CD4-positive, alpha-beta T cell treated with Interferon alpha-2 for 1 hour (primary cell): ENCODE measurements around the gene PTPN5.

Experiments used
- DNase-seq, 2 donors: peaks; one replicate each; pipeline ENCODE4 v3.0.0-alpha.2; 2020 to 2022

PTPN5 gene

DNA sequence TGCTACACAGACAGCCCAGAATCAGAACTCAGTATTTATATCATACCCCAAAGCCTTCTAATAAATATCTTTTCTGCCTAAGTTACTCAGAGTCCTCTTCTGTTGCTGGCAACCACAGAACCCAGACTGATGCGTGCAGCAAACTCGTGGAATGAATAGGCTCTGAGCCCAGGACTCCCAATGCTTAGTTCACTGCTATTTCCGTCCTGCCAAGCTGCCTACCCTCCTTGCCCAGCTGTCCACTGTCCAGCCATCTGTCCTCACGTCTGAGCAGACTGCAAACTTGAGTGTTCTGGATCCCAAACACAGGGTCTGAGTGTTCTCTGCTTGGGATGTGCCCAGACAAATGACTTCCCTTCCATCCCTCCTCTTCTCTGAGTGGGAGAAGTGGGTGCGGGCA, 19.4 kb downstream of the PTPN5 start:
- DNase-seq, result no peak

DNA sequence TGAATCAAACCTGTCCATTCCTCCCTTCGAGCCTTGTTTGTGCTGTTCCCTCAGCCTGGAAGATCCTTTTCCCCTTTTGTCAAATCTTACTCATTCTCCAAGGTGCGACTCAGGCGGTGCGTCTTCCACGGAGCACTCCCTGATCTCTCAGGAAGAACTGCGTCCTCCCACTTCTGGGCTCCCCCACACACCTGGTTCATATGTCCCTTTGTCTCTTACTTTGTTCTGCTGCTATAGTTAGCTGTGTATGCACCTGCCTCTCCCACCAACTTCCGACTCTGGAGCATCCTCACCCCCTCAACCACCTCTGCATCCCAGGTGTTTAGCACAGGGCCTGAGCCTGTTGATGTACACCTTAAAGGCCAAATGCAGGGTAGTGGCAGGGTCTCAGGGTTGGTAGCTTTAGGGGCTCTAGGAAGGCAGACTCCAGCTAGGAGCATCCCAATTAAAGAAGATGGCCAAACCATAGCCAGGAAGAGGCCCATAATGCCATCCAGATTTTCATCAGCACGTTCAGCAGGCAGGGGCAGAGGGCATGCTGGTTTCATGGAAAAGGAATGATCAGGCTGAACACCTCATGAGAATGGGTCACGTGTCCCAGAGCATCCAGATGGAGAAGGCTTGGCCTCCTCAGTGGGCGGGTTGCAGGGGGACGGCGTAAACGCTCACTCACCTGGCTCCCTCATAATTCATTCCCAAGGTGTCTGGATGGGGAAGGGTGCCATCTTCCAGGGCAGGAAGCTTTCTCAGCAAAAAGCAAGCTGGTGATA, 20.1 kb downstream of the PTPN5 start:
- DNase-seq, result no peak

DNA sequence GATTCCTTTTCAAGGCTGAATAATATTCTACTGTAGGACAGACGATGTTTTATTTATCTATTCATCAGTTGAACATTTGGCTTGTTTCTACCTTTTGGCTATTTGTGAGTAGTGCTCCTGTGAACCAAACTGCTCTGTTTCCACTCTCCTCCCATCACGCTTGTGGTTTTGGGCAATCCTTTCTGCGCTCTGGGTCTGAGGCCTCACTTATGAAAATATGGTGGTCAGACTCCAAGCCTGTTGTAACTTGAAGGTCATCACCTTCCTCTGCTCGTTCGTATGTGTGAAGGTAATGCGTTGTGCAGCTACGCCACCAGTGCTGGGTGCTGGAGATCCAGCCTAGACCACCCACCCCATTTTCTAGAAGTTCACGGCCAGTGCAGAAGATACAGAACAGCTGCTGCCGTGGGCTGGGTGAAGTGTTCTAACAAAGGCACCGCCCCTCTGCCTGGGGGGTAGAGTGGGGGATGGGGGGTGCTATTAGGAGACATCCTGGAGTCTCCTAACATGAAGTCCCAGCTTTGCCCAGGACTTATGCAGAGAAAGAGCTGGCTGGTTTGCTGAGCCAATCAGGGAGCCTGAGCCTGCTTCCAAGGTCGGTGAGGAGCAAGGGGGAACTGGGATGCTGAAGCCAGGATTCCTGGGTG, 21.0 kb downstream of the PTPN5 start:
- DNase-seq, result no peak

DNA sequence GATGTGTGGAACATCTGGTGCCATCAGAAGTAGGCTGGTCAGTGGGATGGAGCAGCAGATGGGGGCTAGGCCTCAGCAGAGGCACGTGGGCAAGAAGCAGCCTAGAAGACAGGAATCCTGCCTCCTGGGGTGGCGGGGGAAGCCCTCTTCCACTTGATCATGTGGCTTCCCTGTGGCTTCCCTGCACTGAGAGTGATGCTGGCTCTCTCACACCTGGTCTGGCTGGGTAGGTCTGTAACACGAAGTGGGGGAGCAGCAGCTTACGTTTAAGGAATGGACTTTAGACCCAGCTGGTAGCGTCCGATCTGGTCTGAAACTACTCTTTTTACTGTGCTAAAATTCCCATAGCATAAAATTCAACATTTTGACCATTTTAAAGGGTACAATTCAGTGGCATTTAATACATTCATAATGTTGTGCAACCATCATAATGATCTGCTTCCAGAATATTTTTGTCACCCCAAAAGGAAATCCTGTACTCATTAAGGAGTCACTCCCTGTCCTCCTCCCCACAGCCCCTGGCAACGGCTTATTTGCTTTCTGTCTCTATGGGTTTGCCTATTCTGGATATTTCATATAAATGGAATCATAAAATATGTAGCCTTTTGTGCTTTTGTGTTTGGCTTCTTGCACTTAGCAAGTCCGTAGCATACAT, 21.7 kb downstream of the PTPN5 start:
- no peak for DNase-seq

DNA sequence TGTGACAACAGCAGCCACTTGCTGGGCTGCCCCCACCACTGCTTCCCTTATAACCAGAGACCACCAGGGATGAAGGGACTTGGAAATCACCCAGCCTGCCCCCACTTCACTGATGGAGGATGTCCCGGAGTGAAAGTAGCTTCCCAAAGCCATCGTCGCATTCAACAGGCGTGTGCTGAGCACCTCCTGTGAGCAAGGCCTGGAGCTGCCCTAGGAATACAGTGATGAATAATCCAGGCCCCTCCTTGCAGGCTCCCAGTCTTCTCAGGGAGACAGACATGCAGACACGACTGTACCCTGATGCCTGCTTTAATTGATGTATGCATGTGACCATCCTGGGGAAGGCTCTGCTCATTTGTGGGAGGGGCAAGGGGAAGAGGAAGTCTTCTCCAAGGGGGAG, 22.6 kb downstream of the PTPN5 start:
- no peak for DNase-seq

DNA sequence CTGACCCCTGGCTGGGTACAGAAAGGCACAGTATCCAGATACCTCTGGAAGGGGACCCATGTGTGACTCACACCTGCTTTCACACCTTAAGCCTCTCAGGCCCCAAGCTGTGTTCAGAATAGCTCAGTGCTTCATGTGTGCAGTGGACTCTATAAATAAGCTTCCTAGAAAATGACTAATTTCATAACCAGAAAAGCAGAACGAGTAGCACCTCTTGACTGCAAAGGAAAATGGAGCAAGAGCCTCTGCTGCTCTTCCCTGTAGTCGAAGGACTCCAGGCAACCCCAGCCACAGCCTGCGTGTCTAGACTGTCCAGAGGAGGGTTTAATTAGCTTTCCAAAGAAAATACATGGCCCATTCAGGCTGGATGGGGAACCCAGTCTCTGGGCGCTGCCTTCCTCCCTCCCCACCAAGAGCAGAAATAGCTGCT, 23.1 kb downstream of the PTPN5 start:
- no peak for DNase-seq

DNA sequence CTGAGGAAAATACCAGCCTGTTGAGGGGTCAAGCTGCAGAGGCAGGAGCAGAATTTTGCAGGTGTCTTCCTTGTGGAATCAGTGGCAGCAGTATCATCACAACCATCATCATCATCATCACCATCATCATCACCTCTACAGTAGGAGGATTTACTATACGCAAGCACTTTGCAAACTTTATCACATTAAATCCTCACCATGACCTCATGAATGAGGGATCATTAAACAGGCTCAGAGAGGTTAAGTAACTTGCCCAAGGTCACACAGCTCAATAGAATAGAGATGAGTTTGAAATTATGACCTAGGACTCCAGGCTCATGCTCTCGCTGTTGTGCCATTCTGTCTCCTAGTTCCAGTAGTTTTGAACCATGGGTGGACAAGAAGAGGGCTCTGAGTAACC, 25.6 kb downstream of the PTPN5 start:
- DNase-seq, result no peak

DNA sequence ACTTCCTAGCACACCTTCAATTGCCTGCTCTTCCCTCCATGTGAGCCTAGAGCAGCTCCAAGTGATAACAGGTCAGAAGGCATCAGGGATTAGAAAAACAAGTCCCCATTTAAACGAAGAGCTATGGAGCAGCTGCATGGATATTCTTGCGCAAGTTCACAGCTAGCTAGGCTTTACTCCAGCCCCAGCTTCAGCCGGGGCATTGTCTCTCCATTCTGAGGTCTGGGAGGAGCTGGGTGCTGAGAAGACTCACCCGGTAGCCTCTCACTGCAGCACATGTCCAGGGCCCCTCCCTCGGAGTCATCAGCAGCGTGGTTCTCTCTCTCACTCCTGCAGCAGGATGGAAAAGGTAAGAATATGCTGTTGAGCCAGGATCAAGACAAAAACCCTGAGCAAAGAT, 26.0 kb downstream of the PTPN5 start:
- DNase-seq, result no peak

DNA sequence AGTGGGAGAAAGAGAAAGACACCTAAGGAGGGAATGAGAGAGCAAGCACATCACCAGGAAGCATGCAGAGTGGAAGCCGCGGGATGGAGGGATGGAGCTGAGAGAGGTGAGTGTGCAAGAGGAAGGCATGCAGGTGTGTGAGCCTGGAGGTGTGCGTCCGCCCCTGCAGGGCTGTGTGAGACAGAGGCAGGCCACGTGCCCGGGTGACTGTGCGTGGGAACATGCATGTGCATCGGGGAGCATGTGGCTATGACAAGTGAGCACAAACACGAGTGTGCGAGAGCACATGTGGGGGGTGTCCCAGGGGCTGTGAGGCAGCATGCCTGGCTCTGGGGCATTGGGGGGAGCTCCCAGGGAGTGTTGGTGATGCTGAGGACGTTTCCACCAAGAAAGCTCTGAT, 29.9 kb downstream of the PTPN5 start:
- DNase-seq, result no peak

DNA sequence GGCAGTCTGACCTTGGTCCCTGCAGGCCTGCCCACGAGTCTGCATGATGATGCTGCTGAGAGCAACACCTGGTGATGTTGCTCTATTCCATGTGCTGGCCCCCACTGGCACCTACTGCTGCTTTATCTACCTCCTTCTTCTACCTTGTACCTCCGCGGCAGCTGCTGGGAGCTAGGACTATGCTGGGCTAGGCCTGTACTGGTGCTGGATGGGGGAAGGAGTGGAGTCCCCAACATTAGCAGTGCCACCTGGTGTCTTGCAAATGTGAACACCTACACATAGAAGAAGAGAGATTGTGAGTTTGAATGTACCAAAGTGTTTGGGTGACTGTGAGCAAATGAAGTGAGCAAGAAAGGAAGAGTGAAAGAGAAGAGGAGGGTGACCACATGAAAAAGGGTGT, 30.5 kb downstream of the PTPN5 start:
- DNase-seq, result no peak

DNA sequence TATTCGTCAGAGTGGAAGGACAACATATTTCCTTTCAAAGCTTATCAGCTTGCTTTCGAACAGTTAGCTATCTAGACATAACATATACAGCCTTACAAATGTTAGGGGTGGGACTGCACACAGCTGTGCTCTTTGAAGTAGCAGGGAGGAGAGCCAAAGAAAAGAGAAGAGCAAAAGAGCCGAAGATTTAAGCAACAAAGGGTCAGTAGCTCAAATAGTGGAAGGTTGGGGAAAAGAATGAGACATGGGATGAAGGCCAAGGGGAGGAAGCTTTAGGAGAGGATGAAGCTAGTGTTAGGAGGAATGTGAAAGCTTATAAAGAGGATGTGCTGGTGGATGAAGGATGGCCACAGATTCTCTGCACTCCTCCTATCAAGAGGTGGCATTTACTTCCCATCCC, 33.8 kb downstream of the PTPN5 start:
- DNase-seq, result no peak

DNA sequence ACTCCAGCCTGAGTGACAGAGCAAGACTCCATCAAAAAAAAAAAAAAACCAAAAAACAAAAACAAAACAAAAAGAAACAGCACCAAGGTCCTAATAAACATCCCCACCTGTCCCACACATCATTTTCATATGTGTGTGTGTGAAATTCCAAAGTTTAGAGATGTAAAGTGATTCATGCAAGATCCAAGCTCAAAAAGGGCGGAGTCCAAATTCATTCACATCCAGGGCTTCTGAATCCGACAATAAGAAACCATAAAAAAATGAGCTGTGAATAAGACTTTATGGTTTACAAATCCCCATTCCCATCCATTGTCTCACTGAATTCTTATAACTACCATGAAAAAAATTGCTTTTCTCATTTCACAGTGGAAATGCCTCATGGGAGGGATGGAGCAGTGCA, 34.7 kb downstream of the PTPN5 start:
- no peak for DNase-seq

DNA sequence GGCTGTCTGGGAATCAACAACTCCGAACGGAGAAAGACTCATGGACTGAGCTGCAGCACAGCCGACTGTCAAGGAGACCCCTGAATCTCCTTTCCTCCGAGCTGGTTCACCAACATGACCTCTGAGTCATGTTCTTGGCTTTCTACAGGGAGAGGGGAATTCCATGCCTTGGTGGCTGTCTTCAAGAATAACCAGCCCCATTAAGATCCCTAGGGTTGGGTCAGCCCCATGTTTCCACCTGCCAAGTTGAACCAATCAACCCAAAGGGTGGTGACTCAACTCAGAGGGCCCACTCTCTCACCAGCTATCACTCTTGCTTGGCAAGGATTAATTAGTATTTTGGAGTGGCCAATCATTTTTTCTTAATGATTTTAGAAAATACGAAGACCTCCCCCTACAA, 37.3 kb downstream of the PTPN5 start:
- no peak for DNase-seq

DNA sequence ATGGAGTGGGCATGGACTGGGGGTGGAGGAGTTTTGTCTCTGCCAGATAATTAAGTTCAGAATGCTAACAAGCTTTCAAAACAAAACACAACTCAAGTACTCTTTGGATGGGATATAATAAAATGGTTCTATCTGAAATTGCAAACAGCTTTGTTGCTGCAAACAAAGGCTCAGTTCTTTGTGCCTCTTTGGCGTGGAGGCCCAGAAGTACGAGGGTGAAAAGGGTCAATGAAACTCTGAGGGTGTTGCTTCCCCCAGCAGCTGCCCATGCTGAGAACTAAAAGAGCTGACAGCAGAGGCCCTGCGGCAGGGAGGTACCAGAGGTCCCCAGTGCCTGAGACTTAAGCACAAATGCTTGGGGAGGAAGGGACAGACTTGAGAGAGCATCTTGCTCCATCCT, 39.1 kb downstream of the PTPN5 start:
- no peak for DNase-seq

DNA sequence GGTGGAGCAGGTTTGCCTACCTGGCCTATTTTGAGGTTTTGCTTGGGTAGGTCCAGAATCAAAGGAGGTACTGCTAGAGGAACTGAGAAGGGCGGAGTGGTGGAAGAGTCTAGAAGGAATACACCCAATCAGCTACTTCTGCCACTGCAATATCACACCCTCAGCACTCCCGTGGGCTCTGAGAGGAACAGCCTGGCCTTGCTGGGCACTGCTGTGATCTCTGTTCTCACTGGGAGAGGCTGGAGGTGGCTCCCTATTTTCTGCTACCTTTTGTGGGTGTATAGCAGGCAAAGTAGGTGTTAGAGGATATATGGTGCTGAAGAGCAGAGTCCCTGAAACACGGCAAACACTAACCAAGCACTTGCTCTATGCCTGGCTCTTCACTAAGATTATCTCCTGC, 40.7 kb downstream of the PTPN5 start:
- no peak for DNase-seq

DNA sequence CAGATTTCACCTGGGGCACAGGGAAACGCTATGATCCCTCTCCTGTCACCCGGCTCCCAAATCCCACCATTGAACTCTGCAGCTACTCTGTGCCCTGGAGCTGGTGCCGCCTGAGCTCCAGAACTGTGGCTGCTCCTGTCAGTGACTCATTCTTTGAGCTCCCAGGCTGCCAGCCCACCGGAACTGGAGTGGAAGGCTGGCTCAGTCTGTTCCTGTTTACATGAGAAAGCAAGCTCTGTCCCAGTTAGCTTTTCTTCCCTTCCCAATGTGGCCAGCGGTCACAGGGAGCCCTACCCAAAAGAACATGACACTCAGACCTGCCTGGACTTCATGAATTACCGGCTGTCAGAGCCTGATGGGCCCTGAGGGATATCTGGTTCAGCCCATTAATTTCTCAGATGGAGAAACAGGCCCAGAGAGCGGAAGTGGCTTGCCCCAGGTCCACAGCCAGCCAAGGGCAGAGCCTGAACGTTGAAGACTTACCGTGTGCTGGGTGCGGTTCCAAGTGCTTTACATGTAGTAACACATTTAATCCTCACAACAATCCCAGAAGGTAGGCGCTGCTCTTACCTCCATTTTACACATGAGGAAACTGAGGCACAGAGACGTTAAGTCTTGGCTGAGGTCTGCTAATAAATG, 41.8 kb downstream of the PTPN5 start:
- no peak for DNase-seq

DNA sequence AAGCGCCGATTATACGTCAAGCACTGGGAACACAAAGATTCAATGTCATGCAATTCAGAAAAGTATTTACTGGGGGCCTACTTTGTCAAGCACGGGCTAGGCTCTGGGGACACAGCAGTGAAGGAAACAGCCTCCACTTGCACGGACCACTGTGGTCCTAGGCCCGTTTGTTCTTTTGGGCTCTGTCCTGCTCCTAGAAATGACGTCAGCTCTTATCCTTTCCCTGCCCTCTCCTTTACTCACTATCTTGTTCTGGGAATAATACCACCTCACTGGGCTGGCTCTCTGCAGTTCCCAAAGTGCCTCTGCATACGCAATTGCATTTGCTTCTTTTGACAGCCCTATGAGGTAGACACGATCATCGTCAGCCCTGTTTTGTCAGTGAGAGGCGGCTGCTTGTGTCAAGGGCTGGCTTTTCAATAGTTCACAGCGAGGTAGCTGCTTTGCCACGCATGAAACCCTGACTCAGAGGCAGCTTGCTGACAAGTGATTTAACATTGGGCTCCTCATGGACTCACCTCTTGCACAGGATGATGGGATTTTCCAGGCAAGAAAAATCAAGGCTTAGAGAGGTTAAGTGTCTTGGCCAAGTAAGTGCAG, 42.7 kb downstream of the PTPN5 start:
- DNase-seq, result no peak

DNA sequence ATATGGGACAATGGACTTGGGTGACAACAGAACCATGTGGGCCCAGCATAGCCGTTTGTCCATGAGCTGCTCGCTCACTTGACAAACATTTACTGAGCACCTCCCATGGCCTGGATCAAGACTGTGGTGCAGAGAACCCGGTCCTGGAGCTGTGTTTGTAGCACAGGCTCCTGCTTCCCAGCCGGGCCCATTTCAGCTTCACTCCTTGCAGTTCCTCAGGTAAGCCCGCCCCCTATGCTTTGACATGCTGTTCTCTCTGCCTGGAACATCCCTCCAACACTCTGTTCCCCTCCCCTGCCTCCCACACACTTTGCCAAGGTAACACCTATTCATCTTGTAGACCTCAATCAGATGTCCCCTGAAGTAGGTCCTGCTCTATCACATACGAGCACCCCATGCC, 46.3 kb downstream of the PTPN5 start:
- no peak for DNase-seq

DNA sequence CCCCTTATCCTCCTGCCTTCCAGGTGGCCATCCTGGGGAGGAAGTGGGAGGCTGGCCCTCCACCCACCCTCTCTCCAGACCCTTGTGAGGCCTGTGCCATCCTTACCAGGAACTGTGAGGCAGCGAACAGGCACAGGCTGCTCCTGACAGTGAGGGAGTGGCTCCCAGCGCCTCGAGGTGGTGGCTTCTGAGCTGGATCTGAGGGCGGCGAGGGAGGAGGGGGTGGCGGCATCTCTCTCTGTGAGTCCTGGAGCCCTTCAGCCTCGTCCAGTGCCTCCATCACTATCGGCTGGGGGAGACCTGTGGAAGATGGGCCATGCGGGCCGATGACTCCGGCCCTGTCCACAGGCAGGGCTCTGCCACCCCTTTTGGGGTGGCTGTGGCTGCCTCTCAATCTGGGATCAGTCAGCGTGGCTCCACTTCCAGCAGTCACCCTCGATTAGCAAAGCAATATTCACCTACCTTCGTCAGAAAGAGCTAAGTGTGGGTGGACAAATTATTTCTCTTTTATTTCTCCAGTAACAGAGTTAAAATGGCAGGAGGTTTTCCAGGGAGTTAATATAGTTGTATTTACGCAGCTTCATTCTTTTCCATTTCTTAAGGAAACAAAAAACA, 47.6 kb downstream of the PTPN5 start:
- DNase-seq, result no peak

DNA sequence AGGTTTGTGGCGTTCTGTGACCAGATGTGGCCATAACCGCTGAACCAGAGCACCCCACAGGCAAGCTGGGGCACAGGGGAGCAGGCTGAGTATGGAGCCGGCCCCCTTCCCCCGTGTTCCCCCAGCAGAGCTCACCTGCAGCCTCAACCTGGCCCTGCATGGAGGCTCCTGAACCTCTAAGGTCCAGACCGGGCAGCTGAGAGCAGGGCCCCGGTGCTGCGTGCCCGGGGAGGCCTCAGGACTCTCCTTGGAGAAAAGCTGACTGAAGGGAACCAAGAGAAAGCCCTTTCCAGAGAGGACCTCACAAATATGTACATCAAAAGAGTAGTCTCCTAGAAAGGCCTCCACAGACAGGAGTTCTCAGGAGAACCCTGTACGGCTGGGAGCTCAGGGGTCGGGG, 48.2 kb downstream of the PTPN5 start:
- DNase-seq, result no peak

DNA sequence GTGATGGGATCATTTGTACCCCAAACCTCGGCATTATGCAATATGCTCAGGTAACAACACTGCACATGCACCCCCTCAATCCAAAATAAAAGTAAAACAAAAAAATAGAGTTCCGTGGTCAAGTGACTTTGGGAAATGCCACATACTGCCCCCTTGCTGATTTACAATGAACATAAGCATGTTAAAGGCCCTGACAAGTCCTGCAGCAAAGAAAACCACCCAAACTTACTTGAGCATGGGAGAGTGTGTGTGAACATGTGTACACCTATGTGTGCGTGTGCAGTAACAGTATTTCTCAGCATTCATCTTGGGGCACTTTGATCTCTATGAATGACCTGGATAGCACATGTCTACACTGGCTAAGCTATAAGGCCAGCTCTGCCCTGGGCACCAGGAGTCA, 49.8 kb downstream of the PTPN5 start:
- no peak for DNase-seq

DNA sequence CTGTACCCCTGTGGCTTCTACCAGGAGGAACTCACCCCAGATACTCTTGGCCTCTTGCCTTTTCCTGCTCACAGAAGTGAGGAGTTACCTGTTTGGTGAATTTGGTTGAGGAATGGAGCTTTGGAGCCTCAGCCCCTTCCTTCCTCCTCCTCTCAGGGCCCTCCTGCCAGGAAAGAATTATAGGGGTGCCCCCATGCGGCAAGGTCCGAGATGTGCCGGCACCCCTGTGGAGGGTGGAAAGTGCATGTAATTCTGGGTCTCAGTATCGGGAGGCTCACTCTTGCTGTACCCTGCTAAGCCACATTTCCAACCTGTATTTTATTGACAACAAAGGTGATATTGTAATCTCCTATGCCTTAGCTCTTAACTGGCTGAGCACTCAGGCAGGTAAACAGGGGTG, 51.9 kb downstream of the PTPN5 start:
- no peak for DNase-seq

DNA sequence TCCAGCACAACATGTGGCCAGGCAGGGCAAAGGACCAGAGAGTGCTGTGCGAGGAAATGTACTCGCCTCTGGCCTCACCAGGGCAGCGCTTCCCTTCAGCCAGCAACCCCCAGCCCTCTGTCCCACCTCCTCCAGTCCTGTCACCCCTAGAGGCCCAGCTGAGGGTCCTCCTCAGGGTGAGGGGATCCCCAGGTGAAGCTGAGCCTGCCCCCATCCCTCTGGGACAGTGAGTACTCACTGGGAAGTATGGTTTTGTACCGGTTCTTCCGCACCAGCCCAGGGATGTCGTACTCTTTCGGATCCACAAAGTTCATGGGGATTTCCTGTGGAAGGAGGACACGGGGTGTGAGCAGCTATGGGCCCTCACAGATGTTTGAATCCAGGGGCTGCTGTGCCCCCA, 54.0 kb downstream of the PTPN5 start:
- DNase-seq, result no peak
